Mesenchymal stem cell (in vitro differentiated cells and primary cell): Measurements from ENCODE around the gene CDK14.

Experiments
- DNase-seq: peaks from one replicate; pipeline ENCODE4 v3.0.0-alpha.2; 2013
- H2AFZ ChIP-seq: one replicate; pipeline ENCODE4 v1.6.1; 2013; ENCODE audit warnings: low read depth, mild to moderate bottlenecking, control low read depth, inconsistent platforms, low read length, moderate library complexity
- H2AK5ac ChIP-seq: 2 replicates; pipeline ENCODE4 v1.6.1; 2013; ENCODE audit warnings: low read length, moderate library complexity, mild to moderate bottlenecking, inconsistent platforms; ENCODE audit not compliant: severe bottlenecking
- H2BK120ac ChIP-seq: one replicate; pipeline ENCODE4 v1.6.1; 2013; ENCODE audit warnings: low read depth, mild to moderate bottlenecking, inconsistent platforms, low read length, moderate library complexity
- H2BK12ac ChIP-seq, 2 experiments: one replicate each; pipeline ENCODE4 v1.6.1; 2013; ENCODE audit warnings: inconsistent platforms in 2 of 2, low read length in 2 of 2, mild to moderate bottlenecking in 2 of 2, moderate library complexity in 2 of 2, control low read depth in 1 of 2
- H2BK15ac ChIP-seq: one replicate; pipeline ENCODE4 v1.6.1; 2013; ENCODE audit warnings: mild to moderate bottlenecking, low read depth, inconsistent platforms; ENCODE audit not compliant: poor library complexity, severe bottlenecking
- H2BK5ac ChIP-seq: 2 replicates; pipeline ENCODE4 v1.6.1; 2013; ENCODE audit warnings: low read depth, mild to moderate bottlenecking, low read length, control low read depth, inconsistent platforms; ENCODE audit not compliant: poor library complexity, severe bottlenecking
- H3K14ac ChIP-seq, 2 experiments: one replicate each; pipeline ENCODE4 v1.6.1; 2013; ENCODE audit warnings: inconsistent platforms in 2 of 2, low read length in 2 of 2, control low read depth in 1 of 2, mild to moderate bottlenecking in 1 of 2, moderate library complexity in 1 of 2
- H3K18ac ChIP-seq, 2 experiments: one replicate each; pipeline ENCODE4 v1.6.1; 2013; ENCODE audit warnings: inconsistent platforms in 2 of 2, low read length in 2 of 2, control low read depth in 1 of 2, low read depth in 1 of 2, mild to moderate bottlenecking in 1 of 2
- H3K23ac ChIP-seq, 2 experiments: one replicate each; pipeline ENCODE4 v1.6.1; 2013; ENCODE audit warnings: inconsistent platforms in 2 of 2, low read length in 2 of 2, mild to moderate bottlenecking in 2 of 2, moderate library complexity in 2 of 2, control low read depth in 1 of 2
- H3K27ac ChIP-seq: 2 replicates; pipeline ENCODE4 v1.5.1; 2013; ENCODE audit warnings: mild to moderate bottlenecking, moderate library complexity, low read length, control low read depth, inconsistent platforms; ENCODE audit not compliant: poor library complexity, severe bottlenecking
- H3K27me3 ChIP-seq, 2 experiments: 2 replicates each; pipeline versions ENCODE4 v1.6.1 to v1.7.0; 2013; ENCODE audit warnings: low read length in 2 of 2, mild to moderate bottlenecking in 2 of 2, moderate library complexity in 2 of 2, control low read depth in 1 of 2, inconsistent platforms in 1 of 2; ENCODE audit not compliant: control insufficient read depth in 1 of 2, insufficient read depth in 1 of 2
- H3K36me3 ChIP-seq, 2 experiments: 2 replicates each; pipeline versions ENCODE4 v1.6.1 to v1.7.0; 2013; ENCODE audit warnings: low read length in 2 of 2, control low read depth in 1 of 2, inconsistent platforms in 1 of 2, low read depth in 1 of 2, mild to moderate bottlenecking in 1 of 2; ENCODE audit not compliant: insufficient read depth in 2 of 2, control insufficient read depth in 1 of 2
- H3K4ac ChIP-seq, 2 experiments: one replicate each; pipeline ENCODE4 v1.6.1; 2013; ENCODE audit warnings: inconsistent platforms in 2 of 2, low read length in 2 of 2, mild to moderate bottlenecking in 2 of 2, moderate library complexity in 2 of 2, control low read depth in 1 of 2, low read depth in 1 of 2
- H3K4me1 ChIP-seq: 2 replicates; pipeline ENCODE4 v1.6.1; 2013; ENCODE audit warnings: low read depth, low read length, control low read depth; ENCODE audit not compliant: control insufficient read depth, insufficient read depth
- H3K4me2 ChIP-seq: 2 replicates; pipeline ENCODE4 v1.6.1; 2013; ENCODE audit warnings: low read length, mild to moderate bottlenecking, inconsistent platforms; ENCODE audit not compliant: poor library complexity, severe bottlenecking
- H3K4me3 ChIP-seq, 2 experiments: 2 replicates each; pipeline versions ENCODE4 v1.5.1 to v1.7.0; 2013; ENCODE audit warnings: low read length in 2 of 2, mild to moderate bottlenecking in 2 of 2, control low read depth in 1 of 2, low read depth in 1 of 2; ENCODE audit not compliant: insufficient read depth in 1 of 2
- H3K79me1 ChIP-seq: replicated peaks from 2 replicates; pipeline ENCODE4 v1.6.1; 2013; ENCODE audit warnings: mild to moderate bottlenecking, control low read depth, low read length, inconsistent platforms; ENCODE audit not compliant: poor library complexity, severe bottlenecking
- H3K9ac ChIP-seq: 2 replicates; pipeline ENCODE4 v1.7.0; 2013; ENCODE audit warnings: mild to moderate bottlenecking, low read length, moderate library complexity
- H3K9me3 ChIP-seq: 2 replicates; pipeline ENCODE4 v1.7.0; 2013; ENCODE audit warnings: mild to moderate bottlenecking, low read length; ENCODE audit not compliant: control insufficient read depth
- H4K8ac ChIP-seq: one replicate; pipeline ENCODE4 v1.6.1; 2013; ENCODE audit warnings: inconsistent platforms, mild to moderate bottlenecking, low read length, moderate library complexity
- H4K91ac ChIP-seq: one replicate; pipeline ENCODE4 v1.6.1; 2013; ENCODE audit warnings: mild to moderate bottlenecking, low read length, inconsistent platforms
- WGBS: methylation state at CpG from one replicate; pipeline ENCODE4 v1.1.7; 2013; ENCODE audit warnings: mixed read lengths; 5-methylcytosine and 5-hydroxymethylcytosine counted together

Gene CDK14

GRCh38 chr7:90751595-90751994 lies 155.5 kb downstream of the CDK14 start:
- Histone ChIP-seq H3K18ac (no peak overlapping the region), H2AK5ac (no peak overlapping the region), H3K27me3 (no peaks in the 10 kb centered on the region), H3K4me3 (no peak overlapping the region), H3K4ac (no peak overlapping the region), H2AFZ (no peak overlapping the region), H3K9me3 (no peaks in the 10 kb centered on the region), H4K8ac (no peak overlapping the region), H3K4me1 (no peaks in the 10 kb centered on the region), H2BK12ac (no peak overlapping the region), H3K9ac (no peak overlapping the region), H2BK15ac (no peak overlapping the region), H3K27ac (no peak overlapping the region), H3K4me2 (no peak overlapping the region), H2BK5ac (no peak overlapping the region), H3K14ac (no peak overlapping the region), H4K91ac (no peak overlapping the region), H3K23ac (no peak overlapping the region), H3K79me1 (no peaks in the 10 kb centered on the region), H3K36me3 (peaks cover 4 to 8% of the 10 kb centered on the region in 2 experiments), H2BK120ac (no peak overlapping the region)
- DNase-seq: no peak
- no CpG with 5 or more reads among the region's 1 CpG for WGBS

DNA sequence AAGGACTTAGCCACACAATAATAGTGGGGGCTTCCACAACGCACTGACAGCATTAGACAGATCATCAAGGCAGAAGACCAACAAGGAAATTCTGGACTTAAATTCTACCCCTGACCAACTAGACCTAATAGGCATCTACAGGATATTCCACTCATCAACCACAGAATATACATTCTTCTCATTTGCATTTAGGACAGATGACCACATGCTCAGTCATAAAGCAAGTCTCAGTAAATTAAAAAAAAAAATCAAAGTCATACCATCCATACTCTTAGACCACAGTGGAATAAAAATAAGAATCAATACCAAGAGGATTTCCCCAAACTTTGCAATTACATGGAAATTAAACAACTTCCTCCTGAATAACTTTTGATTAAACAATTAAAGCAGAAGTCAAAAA lies 155.9 kb downstream of the CDK14 start:
- no peak overlapping the region for H3K4me2 ChIP-seq
- 94% methylated on average over 1 of the region's 1 CpG for WGBS
- no peak for DNase-seq

DNA sequence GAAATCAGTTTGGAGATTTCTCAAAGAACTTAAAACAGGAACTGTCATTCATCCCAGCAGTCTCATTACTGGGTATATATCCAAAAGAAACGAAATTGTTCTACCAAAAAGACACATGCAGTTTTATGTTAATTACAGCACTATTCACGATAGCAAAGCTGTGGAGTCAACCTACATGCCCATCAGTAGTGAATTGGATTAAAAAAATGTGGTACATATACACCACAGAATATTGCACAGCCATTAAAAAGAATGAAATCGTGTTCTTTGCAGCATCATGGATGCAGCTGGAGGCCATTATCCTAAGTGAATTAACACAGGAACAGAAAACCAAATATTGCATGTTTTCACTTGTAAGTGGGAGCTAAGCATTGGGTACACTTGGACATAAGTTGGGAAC lies 158.9 kb downstream of the CDK14 start:
- Histone ChIP-seq H3K9ac (no peak overlapping the region), H2BK15ac (no peak overlapping the region), H3K14ac (no peak overlapping the region), H4K8ac (no peak overlapping the region), H3K27ac (no peak overlapping the region), H2BK120ac (no peak overlapping the region), H3K4me1 (no peaks in the 10 kb centered on the region), H2BK12ac (no peak overlapping the region), H3K79me1 (peaks cover 5% of the 10 kb centered on the region), H3K4me2 (no peak overlapping the region), H3K23ac (no peak overlapping the region), H2AK5ac (no peak overlapping the region), H3K27me3 (no peaks in the 10 kb centered on the region), H3K4ac (no peak overlapping the region), H4K91ac (no peak overlapping the region), H3K9me3 (no peaks in the 10 kb centered on the region), H2BK5ac (no peak overlapping the region), H3K36me3 (no peaks in the 10 kb centered on the region), H3K18ac (no peak overlapping the region), H2AFZ (no peak overlapping the region), H3K4me3 (no peak overlapping the region)
- DNase-seq: no peak
- WGBS: 100% methylated on average over 2 of the region's 3 CpGs

More for the DNA sequence above, 155.9 kb downstream of the CDK14 start:
- Histone ChIP-seq H3K4ac (no peak overlapping the region), H3K79me1 (no peaks in the 10 kb centered on the region), H4K8ac (no peak overlapping the region), H4K91ac (no peak overlapping the region), H2BK120ac (no peak overlapping the region), H2BK5ac (no peak overlapping the region), H3K27me3 (no peaks in the 10 kb centered on the region), H3K9me3 (no peaks in the 10 kb centered on the region), H3K4me3 (no peak overlapping the region), H3K9ac (no peak overlapping the region), H3K14ac (no peak overlapping the region), H3K27ac (no peak overlapping the region), H3K18ac (no peak overlapping the region), H3K36me3 (peaks cover 4 to 8% of the 10 kb centered on the region in 2 experiments), H2BK15ac (no peak overlapping the region), H2BK12ac (no peak overlapping the region), H2AFZ (no peak overlapping the region), H3K4me1 (no peaks in the 10 kb centered on the region), H3K23ac (no peak overlapping the region), H2AK5ac (no peak overlapping the region)

- Histone ChIP-seq H4K8ac (no peak overlapping the region), H2BK5ac (no peak overlapping the region), H3K4me1 (no peaks in the 10 kb centered on the region), H3K9ac (no peak overlapping the region), H3K36me3 (no peaks in the 10 kb centered on the region), H2BK120ac (no peak overlapping the region), H3K18ac (no peak overlapping the region), H3K14ac (no peak overlapping the region), H3K4me3 (no peak overlapping the region), H2AK5ac (no peak overlapping the region), H2BK12ac (no peak overlapping the region), H3K23ac (no peak overlapping the region), H4K91ac (no peak overlapping the region), H3K4ac (no peak overlapping the region), H3K4me2 (no peak overlapping the region), H3K27ac (no peak overlapping the region), H3K79me1 (peaks cover 6% of the 10 kb centered on the region), H3K9me3 (no peaks in the 10 kb centered on the region), H3K27me3 (no peaks in the 10 kb centered on the region), H2AFZ (no peak overlapping the region), H2BK15ac (no peak overlapping the region)
- no CpG with 5 or more reads among the region's 1 CpG for WGBS
- no peak for DNase-seq
Observed at GRCh38 chr7:90756366-90756765, 160.2 kb downstream of the CDK14 start.
